HG03095 (cell line): ENCODE measurements around the gene EXOC3.

Source experiments
- ATAC-seq: cut with Tn5 transposase; IDR thresholded peaks from one replicate; pipeline ENCODE4 v1.9.1; 2021; ENCODE audit warnings: moderate library complexity; ENCODE audit not compliant: unreplicated experiment

EXOC3 gene

DNA sequence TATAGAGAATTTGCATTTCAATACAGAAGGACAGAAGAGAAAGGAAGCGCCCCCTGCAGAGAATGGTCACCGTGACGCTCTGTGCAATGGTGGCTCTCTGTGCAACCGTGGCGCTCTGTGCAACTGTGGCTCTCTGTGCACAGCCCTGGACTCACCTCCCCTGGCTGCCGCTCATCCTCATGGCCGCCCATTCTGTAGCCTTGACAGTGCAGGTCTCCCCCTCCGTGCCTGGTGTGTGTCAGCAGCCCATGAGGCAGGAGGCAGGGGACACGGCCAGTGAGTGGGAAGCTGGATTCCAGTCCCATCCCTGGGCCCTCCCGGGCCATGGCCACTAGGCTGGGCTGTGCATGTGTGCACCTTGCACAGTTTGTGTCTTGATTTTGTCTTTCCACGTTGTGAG lies 12.0 kb downstream of the EXOC3 start:
- no peak for ATAC-seq

DNA sequence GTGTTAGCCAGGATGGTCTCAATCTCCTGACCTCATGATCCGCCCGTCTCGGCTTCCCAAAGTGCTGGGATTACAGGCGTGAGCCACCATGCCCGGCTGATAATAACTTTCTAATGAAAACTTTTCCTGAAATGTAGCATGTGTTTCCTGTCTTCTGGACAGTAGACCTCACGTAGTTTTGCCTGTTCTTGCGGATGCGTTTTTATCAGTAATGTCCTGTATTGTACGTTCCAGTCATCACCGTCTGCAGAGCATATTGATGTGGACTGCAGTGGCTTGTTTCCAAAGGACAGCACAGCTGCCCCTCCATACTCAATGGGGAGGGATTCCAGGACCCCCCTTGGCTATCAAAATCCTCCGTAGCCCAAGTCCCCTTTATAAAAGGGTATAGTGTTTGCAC lies 12.8 kb downstream of the EXOC3 start:
- ATAC-seq, result no peak

DNA sequence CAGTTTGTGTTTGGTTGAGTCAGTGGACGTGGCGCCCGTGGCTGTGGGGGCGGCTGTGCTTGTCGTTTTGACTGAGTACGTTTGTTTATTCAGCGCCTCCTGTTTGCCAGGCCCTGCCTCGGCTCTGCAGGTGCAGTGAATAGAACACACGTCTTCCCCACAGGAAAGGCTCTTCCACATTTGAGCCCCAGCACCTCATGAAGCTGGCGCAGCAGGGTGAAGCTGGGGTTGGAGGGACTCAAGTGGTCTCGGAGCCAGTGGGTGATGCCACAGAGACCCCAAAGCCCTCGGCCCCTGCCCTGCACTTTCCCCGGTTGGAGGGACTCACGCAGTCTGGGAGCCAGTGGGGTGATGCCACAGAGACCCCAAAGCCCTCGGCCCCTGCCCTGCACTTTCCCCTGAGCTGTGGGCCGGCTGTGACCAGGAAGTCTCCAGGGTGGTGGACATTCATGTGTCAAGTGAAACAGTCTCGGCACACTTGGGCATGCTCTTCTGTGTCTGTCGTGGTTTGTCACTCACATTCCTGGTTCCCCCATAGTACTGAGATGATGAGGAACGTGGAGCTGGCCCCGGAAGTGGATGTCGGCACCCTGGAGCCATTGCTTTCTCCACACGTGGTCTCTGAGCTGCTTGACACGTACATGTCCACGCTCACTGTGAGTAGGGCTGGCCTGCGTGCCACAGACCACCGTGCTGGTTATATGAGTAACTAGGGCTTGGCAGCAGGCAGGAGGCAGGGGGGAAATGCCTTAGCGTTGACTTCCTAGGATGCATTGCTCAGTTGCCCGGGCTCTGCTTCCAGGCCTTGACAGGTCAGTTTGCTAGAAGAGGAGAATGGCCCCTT lies 13.6 kb downstream of the EXOC3 start:
- no peak for ATAC-seq

DNA sequence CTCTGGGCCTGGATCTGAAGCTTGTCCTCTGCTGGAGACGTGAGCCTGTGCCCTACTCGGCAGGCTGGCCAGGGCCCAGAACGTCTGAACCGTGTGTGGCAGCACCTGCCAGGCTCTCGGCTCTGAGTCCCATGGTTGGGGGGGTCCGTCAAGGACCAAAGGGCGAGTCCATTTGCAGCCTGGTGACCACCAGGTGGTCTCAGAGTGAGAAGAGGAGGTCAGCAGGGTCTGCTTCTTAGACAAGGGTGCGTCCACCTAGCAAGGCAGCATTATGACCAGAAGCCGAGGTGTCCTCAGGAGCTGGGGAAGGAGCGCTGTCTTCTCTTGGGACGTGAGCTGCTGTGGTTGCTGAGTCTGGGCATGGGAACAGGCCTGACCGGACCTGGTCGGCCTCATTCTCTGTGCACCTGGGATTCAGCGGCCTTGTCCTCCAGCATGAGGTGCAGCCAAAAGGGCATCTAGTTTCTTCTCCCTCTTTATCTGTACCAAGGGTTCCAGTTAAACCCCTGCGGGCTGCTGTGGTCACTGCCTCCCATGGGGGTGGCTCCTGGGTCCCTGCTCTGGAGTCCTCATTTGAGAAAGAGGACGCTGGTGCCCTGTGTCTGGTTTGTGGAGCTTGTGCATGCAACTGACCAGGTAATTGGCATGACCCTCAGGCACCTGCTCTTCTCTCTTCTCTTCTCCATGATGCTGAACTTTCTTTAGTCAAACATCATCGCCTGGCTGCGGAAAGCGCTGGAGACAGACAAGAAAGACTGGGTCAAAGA lies 14.4 kb downstream of the EXOC3 start:
- ATAC-seq, result no peak

DNA sequence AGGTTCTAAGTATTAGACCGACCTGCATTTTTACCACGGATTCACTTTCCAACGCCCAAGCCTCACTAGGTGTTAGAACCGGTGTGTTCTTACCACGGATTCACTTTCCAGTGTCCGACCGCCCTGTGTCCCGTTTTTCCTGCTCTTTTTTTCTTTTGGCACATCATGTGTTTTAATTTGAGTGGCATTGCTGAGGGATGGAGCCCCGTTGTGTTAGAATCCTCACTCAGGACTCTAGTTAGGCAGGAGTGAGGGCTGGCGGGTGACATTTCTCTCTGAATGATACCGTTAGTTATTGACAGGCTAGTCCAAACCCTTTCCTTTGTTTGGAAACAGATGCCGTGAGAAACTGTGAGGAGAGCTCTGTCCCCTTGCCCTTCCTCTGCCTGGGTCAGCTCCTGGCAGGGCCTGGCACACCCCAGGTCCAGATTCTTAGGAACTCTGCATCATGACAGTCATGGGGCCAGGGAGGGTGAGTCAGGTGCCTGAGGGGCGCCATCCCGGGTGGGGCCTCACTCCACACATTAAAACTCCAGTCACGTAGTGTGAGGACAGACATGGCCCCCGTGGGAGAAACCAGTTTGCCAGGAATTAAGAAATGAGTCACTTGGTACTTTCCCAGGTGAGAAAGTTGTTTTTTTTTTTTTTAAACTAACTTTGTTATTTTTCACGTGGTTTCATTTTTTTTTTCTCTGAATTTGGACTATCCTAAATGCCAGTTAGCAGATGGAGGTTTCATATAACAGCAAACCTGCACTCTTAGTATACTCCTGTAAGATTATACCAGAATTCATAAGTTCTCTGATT lies 15.8 kb downstream of the EXOC3 start:
- ATAC-seq, result no peak

DNA sequence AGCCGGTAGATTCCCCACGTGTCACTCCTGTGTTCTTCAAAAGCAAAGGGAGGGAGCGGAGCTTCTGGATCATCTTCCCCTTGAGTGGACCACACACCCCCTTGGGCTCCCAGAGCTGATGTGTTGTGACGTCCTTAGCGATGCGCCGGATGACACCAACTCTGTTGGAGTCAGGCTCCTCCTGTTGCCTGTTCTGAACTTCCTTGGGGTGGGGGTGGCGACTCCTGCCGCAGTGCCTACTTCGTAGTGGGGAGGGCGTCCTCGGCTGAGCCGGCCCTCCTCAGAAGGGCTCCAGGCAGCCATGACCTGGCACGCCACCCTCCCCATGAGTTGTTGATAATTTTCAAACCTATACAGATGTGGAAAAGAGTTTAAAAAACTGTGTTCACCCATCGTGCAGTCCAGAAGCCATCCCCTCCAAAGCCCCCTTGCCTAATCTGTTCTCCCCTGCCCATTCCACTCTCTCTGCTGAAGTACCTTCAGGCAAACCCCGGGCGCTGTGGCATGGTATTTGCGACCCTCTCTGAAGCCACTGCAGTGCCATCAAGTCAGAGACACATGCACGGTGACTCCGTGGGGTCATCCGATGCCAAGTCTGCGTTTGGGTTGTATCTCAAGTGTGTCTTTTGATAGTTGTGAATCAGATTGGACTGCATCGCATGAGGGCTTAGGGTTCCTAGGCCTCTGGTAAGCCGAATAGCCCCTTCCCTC lies 16.7 kb downstream of the EXOC3 start:
- no peak for ATAC-seq

DNA sequence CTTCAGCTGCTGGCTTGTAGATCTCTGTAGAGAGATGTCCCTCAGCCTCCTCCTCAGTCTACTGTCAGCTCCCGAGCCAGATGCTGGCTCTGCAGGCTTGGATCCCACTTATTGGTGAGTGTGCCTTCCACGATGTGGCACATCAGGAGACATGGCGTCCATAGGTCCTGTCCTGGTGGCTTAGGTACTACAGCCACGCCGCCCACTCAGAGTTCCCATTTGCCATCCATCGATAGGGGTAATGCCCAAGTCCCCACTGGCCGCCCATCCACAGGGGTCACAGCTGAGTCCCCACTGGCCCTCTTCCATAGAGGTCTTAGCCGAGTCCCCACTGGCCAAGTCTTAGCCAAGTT lies 17.3 kb downstream of the EXOC3 start:
- no peak for ATAC-seq

DNA sequence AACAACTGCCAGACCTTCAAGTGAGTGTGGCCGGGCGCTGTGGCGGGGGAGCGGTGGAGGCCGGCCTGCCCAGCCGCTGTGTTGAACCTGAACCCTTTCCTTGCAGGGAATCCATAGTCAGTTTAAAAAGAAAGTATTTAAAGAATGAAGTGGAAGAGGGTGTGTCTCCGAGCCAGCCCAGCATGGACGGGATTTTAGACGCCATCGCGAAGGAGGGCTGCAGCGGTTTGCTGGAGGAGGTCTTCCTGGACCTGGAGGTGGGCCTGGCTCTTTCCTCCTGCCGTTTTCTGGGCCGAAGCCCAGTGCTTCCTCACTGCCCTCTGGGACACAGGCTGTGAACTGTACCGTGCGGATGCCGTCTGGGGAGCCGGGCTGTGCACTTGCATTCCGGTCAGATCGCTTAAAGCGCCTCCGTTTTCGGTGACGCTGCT lies 19.1 kb downstream of the EXOC3 start:
- ATAC-seq, result no peak

DNA sequence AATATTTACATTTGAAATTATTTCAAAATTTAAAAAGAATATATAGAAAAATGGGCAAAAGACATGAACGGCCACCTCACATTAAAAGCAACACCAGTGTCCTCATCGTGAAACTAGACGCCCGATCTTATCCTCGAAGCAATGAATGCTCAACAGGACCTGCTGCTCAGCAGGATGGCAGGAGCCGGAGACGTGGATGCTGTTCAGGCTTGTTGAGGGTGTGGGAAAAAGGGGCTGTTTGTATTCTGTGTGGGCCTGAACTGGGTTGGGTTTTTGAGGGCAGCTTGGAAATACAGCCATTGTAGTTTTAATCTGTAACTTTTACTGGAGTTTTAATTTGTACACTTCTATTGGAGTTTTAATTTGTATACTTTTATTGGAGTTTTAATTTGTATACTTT lies 20.3 kb downstream of the EXOC3 start:
- ATAC-seq, result no peak

DNA sequence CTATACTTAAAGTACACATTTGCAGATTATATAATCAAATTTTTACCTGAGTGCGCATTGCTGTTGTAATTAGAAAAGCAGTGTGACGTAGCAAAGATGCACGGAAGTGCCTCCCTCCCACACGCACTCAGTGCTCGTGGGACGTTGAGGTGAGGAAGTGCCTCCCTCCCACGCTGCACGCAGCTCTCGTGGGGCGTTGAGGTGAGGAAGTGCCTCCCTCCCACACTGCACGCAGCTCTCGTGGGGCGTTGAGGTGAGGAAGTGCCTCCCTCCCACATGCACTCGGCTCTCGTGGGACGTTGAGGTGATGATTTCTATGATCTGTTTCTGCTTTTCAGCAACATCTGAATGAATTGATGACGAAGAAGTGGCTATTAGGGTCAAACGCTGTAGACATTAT lies 21.0 kb downstream of the EXOC3 start:
- ATAC-seq, result no peak

DNA sequence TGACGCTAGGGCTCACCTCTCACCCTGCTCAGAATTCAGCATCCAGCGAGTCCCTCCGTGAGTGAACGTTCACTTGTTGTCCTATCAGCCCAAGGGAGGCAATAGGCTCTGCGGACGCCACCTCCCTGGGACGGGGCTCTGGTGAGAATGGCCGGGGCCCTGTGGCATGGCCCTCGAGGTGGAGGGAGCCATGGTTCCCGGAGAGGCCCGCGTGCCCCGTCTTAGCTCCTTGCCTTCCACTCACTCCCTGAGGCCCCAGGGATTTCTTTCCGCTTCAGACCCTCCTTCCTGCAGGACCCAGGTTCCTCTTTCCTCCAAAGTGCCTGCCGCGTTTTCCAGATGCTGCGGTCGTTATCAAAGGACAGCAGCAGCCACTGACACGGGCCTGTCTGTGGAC lies 21.5 kb downstream of the EXOC3 start:
- ATAC-seq, result no peak

DNA sequence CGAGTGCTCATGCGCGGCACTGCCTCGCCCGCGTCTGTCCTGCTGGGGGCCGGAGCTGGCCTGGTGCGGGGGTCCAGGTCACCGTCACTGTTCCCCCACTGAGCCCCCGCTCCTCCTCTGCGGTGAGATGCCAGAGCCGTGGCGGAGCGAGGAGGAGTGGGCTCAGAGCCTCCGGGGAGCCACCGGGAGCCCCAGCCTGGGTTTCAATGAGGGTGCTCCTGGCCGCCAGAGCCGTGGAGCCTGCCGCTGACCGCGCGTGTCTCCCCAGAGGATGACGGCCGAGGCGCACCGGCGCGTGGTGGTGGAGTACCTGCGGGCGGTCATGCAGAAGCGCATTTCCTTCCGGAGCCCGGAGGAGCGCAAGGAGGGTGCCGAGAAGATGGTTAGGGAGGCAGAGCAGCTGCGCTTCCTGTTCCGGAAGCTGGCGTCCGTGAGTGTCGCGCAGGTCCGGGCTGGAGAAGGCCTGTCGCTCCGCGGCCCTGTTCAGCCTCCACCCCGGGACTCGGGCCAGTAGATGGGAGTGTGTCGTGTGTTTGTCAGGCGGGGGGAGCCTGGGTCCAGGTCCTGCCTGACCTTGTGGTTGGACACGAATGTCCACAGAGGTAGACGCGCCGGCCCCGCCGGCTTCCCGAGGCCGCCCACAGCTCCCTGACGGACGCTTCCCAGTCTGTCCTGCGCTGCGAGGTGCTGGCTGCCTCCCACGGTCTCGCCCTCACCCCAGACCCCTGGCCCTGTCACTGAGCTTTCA lies 22.0 kb downstream of the EXOC3 start:
- ATAC-seq, result no peak

DNA sequence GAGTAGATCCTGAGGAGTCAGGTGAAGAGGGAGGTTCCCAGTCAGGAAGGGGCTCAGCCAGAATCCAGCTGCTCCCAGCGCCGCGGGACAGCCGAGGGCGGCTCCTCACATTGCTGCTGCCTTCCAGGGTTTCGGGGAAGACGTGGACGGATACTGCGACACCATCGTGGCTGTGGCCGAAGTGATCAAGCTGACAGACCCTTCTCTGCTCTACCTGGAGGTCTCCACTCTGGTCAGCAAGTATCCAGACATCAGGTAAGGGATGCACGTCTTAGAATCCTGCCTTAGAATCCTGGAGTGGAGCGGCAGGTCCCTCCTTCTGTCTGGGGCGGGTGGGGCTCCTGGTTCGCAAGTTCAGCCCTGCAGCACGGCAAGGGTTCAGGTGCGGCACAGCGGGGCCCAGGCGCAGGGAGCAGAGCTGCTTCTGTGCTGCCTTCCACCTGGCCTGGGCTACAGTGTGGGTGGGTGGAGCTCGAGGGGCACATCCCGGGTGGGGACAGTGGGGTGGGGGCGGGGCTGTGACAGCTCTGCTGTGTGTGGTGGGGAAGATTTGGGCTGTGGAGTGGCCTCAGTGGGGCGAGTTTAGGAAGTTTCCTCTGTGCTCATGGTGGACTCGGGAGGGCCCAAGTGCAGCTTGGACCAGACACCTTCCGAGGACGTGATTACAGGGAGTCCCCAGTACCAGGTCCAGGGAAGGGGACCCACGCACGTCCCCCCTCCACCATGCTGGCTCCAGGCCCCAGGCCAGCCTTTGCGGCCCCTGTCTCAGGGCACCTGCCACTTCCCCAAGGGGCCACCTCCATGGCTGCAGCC lies 22.8 kb downstream of the EXOC3 start:
- no peak for ATAC-seq

DNA sequence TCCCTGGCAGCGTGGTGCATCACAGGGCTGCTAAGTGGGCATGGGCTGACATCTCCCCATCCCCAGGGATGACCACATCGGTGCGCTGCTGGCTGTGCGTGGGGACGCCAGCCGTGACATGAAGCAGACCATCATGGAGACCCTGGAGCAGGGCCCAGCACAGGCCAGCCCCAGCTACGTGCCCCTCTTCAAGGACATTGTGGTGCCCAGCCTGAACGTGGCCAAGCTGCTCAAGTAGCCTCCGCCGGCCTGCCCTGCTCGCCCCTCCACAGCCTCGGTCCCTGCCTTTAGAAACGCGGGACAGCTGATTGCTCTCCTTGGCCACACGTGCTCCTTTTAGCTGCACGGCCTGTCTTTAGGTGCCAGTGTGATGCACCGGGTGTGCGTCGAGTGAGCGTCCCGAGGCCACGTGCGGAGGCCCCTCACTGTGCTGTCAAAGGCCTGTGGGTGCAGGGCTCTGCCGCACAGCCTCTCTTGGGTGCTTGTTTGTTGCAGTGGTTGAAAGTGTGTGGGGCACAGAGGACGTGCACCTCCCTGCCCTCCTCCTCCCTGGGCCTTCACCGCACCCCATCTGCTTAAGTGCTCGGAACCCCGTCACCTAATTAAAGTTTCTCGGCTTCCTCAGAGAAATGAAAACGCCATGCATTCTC lies 23.8 kb downstream of the EXOC3 start:
- no peak for ATAC-seq

DNA sequence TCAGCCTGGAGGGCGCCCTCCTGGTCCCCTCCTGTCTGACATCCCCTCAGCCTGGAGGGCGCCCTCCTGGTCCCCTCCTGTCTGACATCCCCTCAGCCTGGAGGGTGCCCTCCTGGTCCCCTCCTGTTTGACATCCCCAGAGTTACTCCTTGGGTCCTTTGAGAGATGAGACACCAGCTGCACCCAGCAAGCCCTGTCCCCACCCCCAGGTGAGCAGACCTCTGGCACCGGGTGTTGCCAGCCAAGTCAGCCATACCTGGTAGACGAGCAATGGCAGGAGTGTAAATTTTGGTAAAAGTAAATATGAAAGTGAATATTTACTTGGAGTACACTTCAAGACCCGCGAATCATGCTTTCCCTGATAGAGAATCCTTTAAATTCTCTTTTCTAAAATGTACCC lies 25.4 kb downstream of the EXOC3 start:
- ATAC-seq, result no peak

DNA sequence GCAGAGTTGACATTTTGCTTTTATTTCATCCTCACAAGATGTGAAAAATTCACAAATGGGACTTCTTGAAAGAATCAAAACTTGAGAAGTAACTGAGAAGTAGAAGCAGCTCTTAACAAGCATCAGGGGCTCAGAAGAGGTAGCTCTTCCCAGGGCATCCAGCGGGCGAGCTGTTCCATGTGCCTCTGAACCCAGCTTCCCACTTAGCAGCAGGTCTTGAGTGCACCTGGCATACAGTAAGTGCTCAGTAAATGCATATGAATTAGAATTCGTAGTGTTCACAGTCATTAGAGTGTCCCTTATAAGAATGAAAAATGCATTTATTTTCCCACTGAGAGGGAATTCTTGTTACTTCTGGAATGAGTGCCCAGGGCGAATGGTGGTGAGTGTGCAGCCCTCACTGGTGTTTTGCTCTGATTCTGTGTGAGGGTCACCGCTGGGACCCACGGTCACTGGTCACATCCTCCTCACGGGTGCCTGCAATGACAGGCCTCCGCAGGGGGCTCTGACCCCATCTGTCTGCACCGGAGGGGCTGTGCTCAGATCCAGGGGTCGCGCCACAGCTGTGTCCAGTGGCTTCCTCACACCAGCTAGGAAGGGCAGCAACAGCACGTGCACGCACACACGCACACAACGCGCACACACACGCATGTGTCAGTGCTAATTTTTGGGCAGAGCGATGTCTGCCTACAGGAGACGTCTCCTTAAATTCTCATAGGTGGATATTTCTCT lies 26.9 kb downstream of the EXOC3 start:
- no peak for ATAC-seq

DNA sequence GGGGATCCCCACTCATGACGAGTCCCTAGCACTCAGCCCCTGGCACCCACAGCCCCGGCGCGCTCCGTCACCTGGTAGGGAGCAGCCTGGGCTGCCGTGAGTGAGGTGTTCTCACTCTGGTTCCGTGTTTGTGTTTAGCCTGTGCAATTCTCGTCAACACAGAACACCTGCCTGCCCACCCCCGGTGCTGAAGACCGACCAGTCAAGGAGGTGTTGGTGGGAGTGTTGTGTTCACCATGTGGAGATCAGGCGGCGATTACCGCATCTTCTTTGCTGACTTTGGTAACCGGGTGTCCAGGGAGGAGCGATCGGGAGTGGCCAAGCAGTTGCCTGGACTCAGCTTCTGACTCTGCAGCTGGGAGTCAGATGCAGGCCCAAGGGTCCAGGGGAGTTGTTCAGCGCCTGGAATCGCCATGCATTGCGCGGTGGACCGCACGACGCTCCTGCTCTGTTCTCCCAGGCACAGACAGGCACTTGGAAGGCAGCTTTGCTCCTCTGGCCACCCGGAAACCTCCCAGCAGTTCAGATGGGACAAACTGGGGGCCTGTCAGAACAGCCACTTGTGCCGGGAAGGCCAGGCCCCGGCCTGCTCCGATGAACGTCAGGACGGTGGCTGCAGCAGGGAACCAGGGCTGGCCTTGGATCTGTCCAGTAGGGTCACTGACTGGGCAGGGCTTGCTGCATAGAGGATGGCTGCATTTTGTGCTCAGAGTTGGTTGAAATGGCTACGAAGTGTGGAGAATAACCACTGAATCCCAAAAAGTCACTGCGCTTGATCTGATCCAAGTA lies 28.2 kb downstream of the EXOC3 start:
- no peak for ATAC-seq

DNA sequence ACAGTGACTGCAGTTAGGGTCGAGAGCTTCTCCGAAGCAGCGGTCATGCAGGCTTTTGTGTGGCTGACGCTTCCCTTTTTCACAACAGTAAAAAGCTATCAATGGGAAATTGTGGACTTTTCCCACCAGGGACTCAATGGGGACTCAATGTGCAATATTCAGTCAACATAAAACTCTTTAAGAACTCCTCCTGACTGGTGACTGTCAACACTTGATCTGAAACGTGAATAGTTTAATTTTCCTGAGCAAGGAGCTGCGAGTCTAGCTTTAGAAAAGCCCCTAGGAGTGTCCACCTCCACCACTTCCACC lies 28.7 kb downstream of the EXOC3 start:
- ATAC-seq, result no peak
